Dendritic cell treated with granulocyte-macrophage colony-stimulating factor and Interleukin-4, amounts not matched to agents 40 ng/mL and 50 ng/mL, for 4 days (primary cell): ENCODE results near the gene EYA2.
"Not testable (repeated sequence)": the region's sequence is repeated elsewhere in the genome, so short reads cannot be mapped to it uniquely, and the experiment has no call there.

ENCODE experiments used
- H3K27ac Mint-ChIP-seq: one replicate; pipeline ENCODE4 v1.8.0; 2022; ENCODE audit warnings: mild to moderate bottlenecking, mixed read lengths
- H3K27me3 Mint-ChIP-seq: one replicate; pipeline ENCODE4 v1.8.0; 2022; ENCODE audit warnings: mild to moderate bottlenecking, mixed read lengths
- H3K36me3 Mint-ChIP-seq: one replicate; pipeline ENCODE4 v1.8.0; 2022; ENCODE audit warnings: low read depth, mixed read lengths
- H3K4me1 Mint-ChIP-seq: one replicate; pipeline ENCODE4 v1.8.0; 2022; ENCODE audit warnings: low read depth, mixed read lengths
- H3K4me3 Mint-ChIP-seq: one replicate; pipeline ENCODE4 v1.8.0; 2022; ENCODE audit warnings: mild to moderate bottlenecking, moderate library complexity, mixed read lengths
- H3K9me3 Mint-ChIP-seq: one replicate; pipeline ENCODE4 v1.8.0; 2022; ENCODE audit warnings: mixed read lengths
- intact Hi-C: fragments of 100-400 bp; cut with micrococcal nuclease; formaldehyde crosslinking; loops from one replicate; pipeline ENCODE4 v1.15.0; 2022

The EYA2 gene

GRCh38 chr20:46961968-46962367 is 67.3 kb downstream of the EYA2 start:
- H3K9me3 Mint-ChIP-seq, intact Hi-C loops, H3K4me1 Mint-ChIP-seq, H3K27me3 Mint-ChIP-seq, H3K36me3 Mint-ChIP-seq, H3K4me3 Mint-ChIP-seq, H3K27ac Mint-ChIP-seq: not testable (repeated sequence)

GRCh38 chr20:46962452-46963195 is 68.0 kb downstream of the EYA2 start:
- intact Hi-C loops = no loop called here
- H3K27me3 Mint-ChIP-seq = peaks cover 7% of the 10 kb centered on the region
- no peaks in the 10 kb centered on the region for H3K36me3 Mint-ChIP-seq
- H3K9me3 Mint-ChIP-seq = no peaks in the 10 kb centered on the region
- no peaks in the 10 kb centered on the region for H3K4me1 Mint-ChIP-seq
- no peak overlapping the region for H3K27ac Mint-ChIP-seq
- no peak overlapping the region for H3K4me3 Mint-ChIP-seq

- Mint-ChIP-seq H3K36me3 (no peaks in the 10 kb centered on the region), H3K27me3 (peaks cover 7% of the 10 kb centered on the region), H3K9me3 (no peaks in the 10 kb centered on the region), H3K27ac (no peak overlapping the region), H3K4me3 (no peak overlapping the region), H3K4me1 (no peaks in the 10 kb centered on the region)
- intact Hi-C loops = no loop called here
Observed at GRCh38 chr20:46963196-46963529, 68.5 kb downstream of the EYA2 start.

- H3K4me3 Mint-ChIP-seq = no peak overlapping the region
- no peak overlapping the region for H3K27ac Mint-ChIP-seq
- no peaks in the 10 kb centered on the region for H3K9me3 Mint-ChIP-seq
- H3K4me1 Mint-ChIP-seq = no peaks in the 10 kb centered on the region
- H3K27me3 Mint-ChIP-seq = peaks cover 7% of the 10 kb centered on the region
- H3K36me3 Mint-ChIP-seq = no peaks in the 10 kb centered on the region
- intact Hi-C loops = no loop called here
Observed at GRCh38 chr20:46963758-46964617, 69.3 kb downstream of the EYA2 start.

- H3K27me3 Mint-ChIP-seq = peaks cover 7% of the 10 kb centered on the region
- H3K4me1 Mint-ChIP-seq = no peaks in the 10 kb centered on the region
- H3K36me3 Mint-ChIP-seq = no peaks in the 10 kb centered on the region
- no peak overlapping the region for H3K4me3 Mint-ChIP-seq
- intact Hi-C loops = no loop called here
- H3K27ac Mint-ChIP-seq = no peak overlapping the region
- no peaks in the 10 kb centered on the region for H3K9me3 Mint-ChIP-seq
Observed at GRCh38 chr20:46964618-46965455, 70.2 kb downstream of the EYA2 start.

GRCh38 chr20:46965477-46965876 is 70.8 kb downstream of the EYA2 start:
- Mint-ChIP-seq H3K9me3 (no peaks in the 10 kb centered on the region), H3K36me3 (no peaks in the 10 kb centered on the region), H3K27me3 (peaks cover 7% of the 10 kb centered on the region), H3K4me3 (no peak overlapping the region), H3K4me1 (no peaks in the 10 kb centered on the region), H3K27ac (no peak overlapping the region)
- intact Hi-C loops = no loop called here

GRCh38 chr20:46967646-46968045 is 73.0 kb downstream of the EYA2 start:
- no peak overlapping the region for H3K27ac Mint-ChIP-seq
- no peak overlapping the region for H3K4me3 Mint-ChIP-seq
- H3K4me1 Mint-ChIP-seq = no peaks in the 10 kb centered on the region
- intact Hi-C loops = no loop called here
- peaks cover 13% of the 10 kb centered on the region for H3K27me3 Mint-ChIP-seq
- H3K9me3 Mint-ChIP-seq = no peaks in the 10 kb centered on the region
- no peaks in the 10 kb centered on the region for H3K36me3 Mint-ChIP-seq

- Mint-ChIP-seq H3K27me3 (peaks cover 14% of the 10 kb centered on the region), H3K4me3 (no peak overlapping the region), H3K27ac (no peak overlapping the region), H3K4me1 (no peaks in the 10 kb centered on the region), H3K36me3 (no peaks in the 10 kb centered on the region), H3K9me3 (no peaks in the 10 kb centered on the region)
- intact Hi-C loops = no loop called here
Observed at GRCh38 chr20:46970937-46971630, 76.4 kb downstream of the EYA2 start.

GRCh38 chr20:46973766-46974165 is 79.1 kb downstream of the EYA2 start:
- Mint-ChIP-seq H3K4me3 (no peak overlapping the region), H3K27ac (no peak overlapping the region), H3K4me1 (no peaks in the 10 kb centered on the region), H3K36me3 (no peaks in the 10 kb centered on the region), H3K9me3 (no peaks in the 10 kb centered on the region), H3K27me3 (peaks cover 23% of the 10 kb centered on the region)
- intact Hi-C loops = no loop called here

GRCh38 chr20:46974669-46975434 is 80.2 kb downstream of the EYA2 start:
- Mint-ChIP-seq H3K27me3 (peaks cover 29% of the 10 kb centered on the region), H3K36me3 (no peaks in the 10 kb centered on the region), H3K9me3 (no peaks in the 10 kb centered on the region), H3K4me3 (no peak overlapping the region), H3K4me1 (no peaks in the 10 kb centered on the region), H3K27ac (no peak overlapping the region)
- intact Hi-C loops = no loop called here

GRCh38 chr20:46975976-46976375 is 81.3 kb downstream of the EYA2 start:
- peaks cover 32% of the 10 kb centered on the region for H3K27me3 Mint-ChIP-seq
- intact Hi-C loops = no loop called here
- H3K27ac Mint-ChIP-seq = no peak overlapping the region
- H3K4me1 Mint-ChIP-seq = no peaks in the 10 kb centered on the region
- no peaks in the 10 kb centered on the region for H3K9me3 Mint-ChIP-seq
- H3K4me3 Mint-ChIP-seq = no peak overlapping the region
- no peaks in the 10 kb centered on the region for H3K36me3 Mint-ChIP-seq

- Mint-ChIP-seq H3K36me3 (no peaks in the 10 kb centered on the region), H3K27ac (no peak overlapping the region), H3K4me1 (no peaks in the 10 kb centered on the region), H3K4me3 (no peak overlapping the region), H3K9me3 (no peaks in the 10 kb centered on the region), H3K27me3 (peaks cover 34% of the 10 kb centered on the region)
- intact Hi-C loops = no loop called here
Observed at GRCh38 chr20:46977204-46977603, 82.6 kb downstream of the EYA2 start.

- no peaks in the 10 kb centered on the region for H3K36me3 Mint-ChIP-seq
- intact Hi-C loops = no loop called here
- no peaks in the 10 kb centered on the region for H3K4me1 Mint-ChIP-seq
- H3K27ac Mint-ChIP-seq = no peak overlapping the region
- H3K9me3 Mint-ChIP-seq = peaks cover 6% of the 10 kb centered on the region
- H3K4me3 Mint-ChIP-seq = no peak overlapping the region
- H3K27me3 Mint-ChIP-seq = peaks cover 34% of the 10 kb centered on the region
Observed at GRCh38 chr20:46977909-46978588, 83.4 kb downstream of the EYA2 start.
